A673 (cell line): ENCODE data around the gene SELENOV.

Source experiments
- EZH2 ChIP-seq: fragments of 200-600 bp; sonication (generic); IDR thresholded peaks from 2 replicates; pipeline ENCODE4 v1.6.1; 2017; ENCODE audit warnings: borderline replicate concordance, low read depth, mild to moderate bottlenecking, mixed read lengths, antibody characterized with exemption, low read length; ENCODE audit not compliant: poor library complexity, severe bottlenecking
- TF ChIP-seq, protein P1 (sequence below): fragments of 300-800, 200-600 bp; sonication (generic); conservative IDR thresholded peaks from 2 replicates; pipeline ENCODE4 v1.5.1; 2017; ENCODE audit warnings: low read depth, mild to moderate bottlenecking, antibody characterized with exemption, low read length, moderate library complexity, mixed read lengths

DNA sequence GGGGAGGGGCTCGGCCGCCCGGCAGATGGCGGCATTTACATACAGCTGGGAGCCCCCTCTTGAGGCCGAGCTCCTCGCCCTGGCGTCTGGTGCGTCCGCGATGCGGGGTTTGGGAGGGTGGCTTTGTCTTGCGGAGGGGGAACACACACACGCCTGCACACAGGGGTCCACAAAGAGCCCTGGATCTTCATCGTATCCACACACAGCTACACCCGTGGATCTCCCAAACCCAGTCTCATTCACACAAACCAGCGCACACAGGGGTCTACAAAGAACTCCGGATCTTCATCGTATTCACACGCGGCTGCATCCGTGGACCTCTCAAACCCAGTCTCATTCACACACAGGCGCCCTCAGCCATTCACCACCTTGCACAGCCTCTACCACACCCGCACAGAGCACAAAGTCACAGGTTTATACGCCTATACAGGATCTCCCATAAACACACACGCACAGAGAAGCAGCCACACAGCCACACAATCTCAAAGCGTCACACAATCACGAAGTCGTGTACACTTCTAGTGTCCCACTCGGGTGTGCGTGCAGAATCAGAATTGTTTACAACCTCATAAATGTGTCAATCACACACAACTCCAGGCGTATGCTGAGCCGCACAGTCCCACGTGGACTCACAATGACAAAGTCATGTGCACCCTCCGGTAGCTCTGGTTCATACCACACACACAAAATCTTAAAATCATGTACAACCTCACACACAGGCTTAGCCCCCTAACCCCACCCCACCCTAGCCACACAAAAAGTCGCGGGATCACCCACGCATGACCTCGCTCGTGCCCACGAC is 16.7 kb upstream of the SELENOV start:
- no peak for TF ChIP-seq EZH2
- TF ChIP-seq, protein P1, sequence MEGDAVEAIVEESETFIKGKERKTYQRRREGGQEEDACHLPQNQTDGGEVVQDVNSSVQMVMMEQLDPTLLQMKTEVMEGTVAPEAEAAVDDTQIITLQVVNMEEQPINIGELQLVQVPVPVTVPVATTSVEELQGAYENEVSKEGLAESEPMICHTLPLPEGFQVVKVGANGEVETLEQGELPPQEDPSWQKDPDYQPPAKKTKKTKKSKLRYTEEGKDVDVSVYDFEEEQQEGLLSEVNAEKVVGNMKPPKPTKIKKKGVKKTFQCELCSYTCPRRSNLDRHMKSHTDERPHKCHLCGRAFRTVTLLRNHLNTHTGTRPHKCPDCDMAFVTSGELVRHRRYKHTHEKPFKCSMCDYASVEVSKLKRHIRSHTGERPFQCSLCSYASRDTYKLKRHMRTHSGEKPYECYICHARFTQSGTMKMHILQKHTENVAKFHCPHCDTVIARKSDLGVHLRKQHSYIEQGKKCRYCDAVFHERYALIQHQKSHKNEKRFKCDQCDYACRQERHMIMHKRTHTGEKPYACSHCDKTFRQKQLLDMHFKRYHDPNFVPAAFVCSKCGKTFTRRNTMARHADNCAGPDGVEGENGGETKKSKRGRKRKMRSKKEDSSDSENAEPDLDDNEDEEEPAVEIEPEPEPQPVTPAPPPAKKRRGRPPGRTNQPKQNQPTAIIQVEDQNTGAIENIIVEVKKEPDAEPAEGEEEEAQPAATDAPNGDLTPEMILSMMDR = peak; percentile 59
